H1 (cell line): ENCODE measurements around the gene CCDC138. TPM values are rescaled to one million over a fixed set of nuclear protein-coding genes. Genes with fewer than 3 reads are reported as not detected.

Experiments used
- EP300 ChIP-seq, 2 experiments: IDR thresholded peaks; 1 replicate in 1 of 2; 2 replicates in 1 of 2; pipeline ENCODE4 v1.6.1; 2011 to 2012; ENCODE audit warnings: low read depth in 2 of 2, low read length in 2 of 2, mild to moderate bottlenecking in 2 of 2, borderline replicate concordance in 1 of 2, inconsistent platforms in 1 of 2, moderate library complexity in 1 of 2
- HDAC2 ChIP-seq, 2 experiments: fragments of 300-600 bp in 1 of 2; sonication (generic) in 1 of 2; IDR thresholded peaks; 2 replicates each; pipeline ENCODE4 v1.6.1; 2011 to 2012; ENCODE audit warnings: low read depth in 2 of 2, low read length in 2 of 2, mild to moderate bottlenecking in 2 of 2, moderate library complexity in 2 of 2, borderline replicate concordance in 1 of 2, inconsistent platforms in 1 of 2
- HDAC6 ChIP-seq: IDR thresholded peaks from one replicate; pipeline ENCODE4 v1.7.1; 2012; ENCODE audit warnings: low read depth, mild to moderate bottlenecking, inconsistent platforms, low read length, moderate library complexity
- RAD21 ChIP-seq, 2 experiments: IDR thresholded peaks in 1 of 2; conservative IDR thresholded peaks in 1 of 2; 2 replicates each; pipeline ENCODE4 v1.6.1; 2011; ENCODE audit warnings: low read depth in 2 of 2, low read length in 2 of 2, improper control_type of control experiment in 1 of 2, inconsistent platforms in 1 of 2, mild to moderate bottlenecking in 1 of 2, moderate library complexity in 1 of 2
- TAF1 ChIP-seq: IDR thresholded peaks from 2 replicates; pipeline ENCODE4 v1.6.1; 2011; ENCODE audit warnings: mild to moderate bottlenecking, low read depth, low read length
- TAF7 ChIP-seq: optimal IDR thresholded peaks from 2 replicates; pipeline ENCODE3; 2011; ENCODE audit warnings: low read depth, mild to moderate bottlenecking, inconsistent platforms, low read length, moderate library complexity, borderline replicate concordance
- USF2 ChIP-seq: IDR thresholded peaks from 2 replicates; pipeline ENCODE4 v1.6.1; 2011; ENCODE audit warnings: low read length, improper control_type of control experiment
- polyA plus RNA-seq, 7 experiments: library from polyadenylated mRNA; depleted of rRNA in 3 of 7; stranded (reverse) in 5 of 7; unstranded in 2 of 7; fragments of >200 nt in 5 of 7; fragments of 200-250 nt in 2 of 7; gene quantifications; 1 replicate in 5 of 7; 2 replicates in 1 of 7; 4 replicates in 1 of 7; pipeline versions ENCODE4 v1.2.1 to v1.2.3, GENCODE V29; 2011 to 2013; ENCODE audit warnings: missing spikeins in 2 of 7, mixed read lengths in 2 of 7
- total RNA-seq: library from RNA; stranded (reverse); fragmentation: NEBNext Ultra II Directional; extraction: Animal tissue kit (Norgen Biotek cat#: 25700); gene quantifications from 2 replicates; pipeline ENCODE4 v1.2.1, GENCODE V29; 2021

Gene CCDC138
- total and polyA plus RNA-seq, 2 of the 8 experiments (the other 6 are each of a cell fraction or from before 2014, with no cell fraction given), result 8.3 to 29.8 TPM

GRCh38 chr2:108898315-108899082, 111.9 kb downstream of the CCDC138 start (continued):
- TF ChIP-seq TAF7, result no peak
- no peak for TF ChIP-seq RAD21 (IDR thresholded peaks at IDR 0.05 in 1 of 2, conservative IDR thresholded peaks at IDR 0.05 in 1 of 2; ENCODE audit: low read depth in 2 of 2, low read length in 2 of 2)
- no peak for TF ChIP-seq HDAC2 (IDR thresholded peaks at IDR 0.05; ENCODE audit: borderline replicate concordance in 1 of 2, low read depth in 2 of 2, low read length in 2 of 2)
- no peak for TF ChIP-seq USF2
- no peak for TF ChIP-seq TAF1
- no peak for TF ChIP-seq HDAC6
- TF ChIP-seq EP300 (IDR thresholded peaks at IDR 0.05; ENCODE audit: borderline replicate concordance in 1 of 2, low read depth in 2 of 2, low read length in 2 of 2), result no peak
